Measurements from ENCODE around the gene ME3.

Gene ME3

GRCh38 chr11:86702220-86702983 lies 30.0 kb upstream of the ME3 start:
- no peak for TF ChIP-seq CTCF (IDR thresholded peaks at IDR 0.05)

- no peak for TF ChIP-seq CTCF (IDR thresholded peaks at IDR 0.05)
Measured at GRCh38 chr11:86699040-86699791, 26.8 kb upstream of the ME3 start.

- TF ChIP-seq CTCF (IDR thresholded peaks at IDR 0.05) = no peak
Measured at GRCh38 chr11:86698639-86699038, 26.2 kb upstream of the ME3 start.

GRCh38 chr11:86696451-86696850 lies 24.0 kb upstream of the ME3 start:
- no peak for TF ChIP-seq CTCF (IDR thresholded peaks at IDR 0.05)

- no peak for TF ChIP-seq CTCF (IDR thresholded peaks at IDR 0.05)
Measured at GRCh38 chr11:86696004-86696403, 23.6 kb upstream of the ME3 start.

- TF ChIP-seq CTCF (IDR thresholded peaks at IDR 0.05) = no peak
Measured at GRCh38 chr11:86695373-86695772, 23.0 kb upstream of the ME3 start.

- no peak for TF ChIP-seq CTCF (IDR thresholded peaks at IDR 0.05)
Measured at GRCh38 chr11:86693518-86693917, 21.1 kb upstream of the ME3 start.

Data from LNCAP (cell line).